H9 (cell line): Measurements from ENCODE around the gene TSHZ1. TPM values are rescaled to one million over a fixed set of nuclear protein-coding genes. Genes with fewer than 3 reads are reported as not detected.

Experiments
- DNase-seq: peaks from one replicate; pipeline ENCODE4 v3.0.0-alpha.2; 2017
- H2AFZ ChIP-seq: one replicate; pipeline ENCODE4 v1.6.1; 2013; ENCODE audit warnings: mild to moderate bottlenecking, low read length, control low read depth, moderate library complexity
- H2AK5ac ChIP-seq: 2 replicates; pipeline ENCODE4 v1.6.1; 2013; ENCODE audit warnings: low read length, control low read depth, mixed read lengths; ENCODE audit not compliant: insufficient read length
- H2BK120ac ChIP-seq: one replicate; pipeline ENCODE4 v1.6.1; 2013; ENCODE audit warnings: low read depth, mild to moderate bottlenecking, low read length, control low read depth, inconsistent platforms; ENCODE audit not compliant: poor library complexity, severe bottlenecking
- H2BK12ac ChIP-seq: 2 replicates; pipeline ENCODE4 v1.6.1; 2013; ENCODE audit warnings: low read length, control low read depth, mixed read lengths, low read depth; ENCODE audit not compliant: insufficient read length
- H2BK15ac ChIP-seq: 2 replicates; pipeline ENCODE4 v1.6.1; 2013; ENCODE audit warnings: low read depth, low read length, control low read depth
- H2BK20ac ChIP-seq: one replicate; pipeline ENCODE4 v1.6.1; 2013; ENCODE audit warnings: low read depth, mild to moderate bottlenecking, low read length, control low read depth, inconsistent platforms; ENCODE audit not compliant: poor library complexity, severe bottlenecking
- H2BK5ac ChIP-seq: 2 replicates; pipeline ENCODE4 v1.6.1; 2013; ENCODE audit warnings: low read length, control low read depth, mixed read lengths; ENCODE audit not compliant: insufficient read length
- H3K14ac ChIP-seq: 2 replicates; pipeline ENCODE4 v1.6.1; 2013; ENCODE audit warnings: low read length, control low read depth; ENCODE audit not compliant: insufficient read depth
- H3K18ac ChIP-seq: 2 replicates; pipeline ENCODE4 v1.6.1; 2013; ENCODE audit warnings: low read depth, mild to moderate bottlenecking, mixed read lengths, low read length, control low read depth; ENCODE audit not compliant: insufficient read length
- H3K23ac ChIP-seq: 2 replicates; pipeline ENCODE4 v1.6.1; 2013; ENCODE audit warnings: low read length, control low read depth, mixed read lengths, low read depth; ENCODE audit not compliant: insufficient read length
- H3K23me2 ChIP-seq: 2 replicates; pipeline ENCODE4 v1.6.1; 2013; ENCODE audit warnings: low read depth, mild to moderate bottlenecking, mixed read lengths, low read length, control low read depth; ENCODE audit not compliant: insufficient read length, poor library complexity, severe bottlenecking
- H3K27ac ChIP-seq: 2 replicates; pipeline ENCODE4 v1.5.1; 2013; ENCODE audit warnings: low read length, control low read depth, mixed read lengths, low read depth; ENCODE audit not compliant: insufficient read length
- H3K27me3 ChIP-seq: 2 replicates; pipeline ENCODE4 v1.6.1; 2013; ENCODE audit warnings: low read length, control low read depth, inconsistent platforms; ENCODE audit not compliant: insufficient read depth
- H3K4ac ChIP-seq: 2 replicates; pipeline ENCODE4 v1.6.1; 2013; ENCODE audit warnings: low read depth, mild to moderate bottlenecking, control low read depth, inconsistent platforms, low read length, moderate library complexity
- H3K4me1 ChIP-seq: 2 replicates; pipeline ENCODE4 v1.6.1; 2013; ENCODE audit warnings: low read length, control low read depth, inconsistent platforms; ENCODE audit not compliant: insufficient read depth
- H3K4me2 ChIP-seq: 2 replicates; pipeline ENCODE4 v1.6.1; 2013; ENCODE audit warnings: low read length, control low read depth, mixed read lengths; ENCODE audit not compliant: insufficient read length, insufficient read depth
- H3K56ac ChIP-seq: 2 replicates; pipeline ENCODE4 v1.6.1; 2013; ENCODE audit warnings: low read depth, mild to moderate bottlenecking, mixed read lengths, low read length, control low read depth; ENCODE audit not compliant: insufficient read length
- H3K79me1 ChIP-seq: 2 replicates; pipeline ENCODE4 v1.6.1; 2013; ENCODE audit warnings: low read depth, mild to moderate bottlenecking, moderate library complexity, low read length, control low read depth, inconsistent platforms; ENCODE audit not compliant: insufficient read depth, poor library complexity, severe bottlenecking
- H3K79me2 ChIP-seq: 2 replicates; pipeline ENCODE4 v1.6.1; 2013; ENCODE audit warnings: low read length, control low read depth, inconsistent platforms; ENCODE audit not compliant: insufficient read depth
- H3K9ac ChIP-seq: 2 replicates; pipeline ENCODE4 v1.6.1; 2013; ENCODE audit warnings: low read length, control low read depth, mixed read lengths; ENCODE audit not compliant: insufficient read length; ENCODE audit errors: extremely low read depth
- H3K9me3 ChIP-seq: one replicate; pipeline ENCODE4 v1.6.1; 2013; ENCODE audit warnings: low read depth, low read length, inconsistent platforms; ENCODE audit not compliant: control insufficient read depth
- H3T11ph ChIP-seq: one replicate; pipeline ENCODE4 v1.6.1; 2013; ENCODE audit warnings: mild to moderate bottlenecking, low read length, control low read depth, inconsistent platforms
- H4K20me1 ChIP-seq: one replicate; pipeline ENCODE4 v1.6.1; 2013; ENCODE audit not compliant: control insufficient read depth, insufficient read length, insufficient read depth
- H4K5ac ChIP-seq: 2 replicates; pipeline ENCODE4 v1.6.1; 2013; ENCODE audit warnings: low read depth, mild to moderate bottlenecking, mixed read lengths, low read length, control low read depth; ENCODE audit not compliant: insufficient read length
- H4K8ac ChIP-seq: replicated peaks from 2 replicates; pipeline ENCODE4 v1.6.1; 2013; ENCODE audit warnings: low read length, control low read depth, mixed read lengths, low read depth; ENCODE audit not compliant: insufficient read length
- H4K91ac ChIP-seq: 2 replicates; pipeline ENCODE4 v1.6.1; 2013; ENCODE audit warnings: low read depth, mild to moderate bottlenecking, moderate library complexity, mixed read lengths, low read length, control low read depth; ENCODE audit not compliant: insufficient read length
- H3K27ac Mint-ChIP-seq, 3 experiments: 2 replicates in 2 of 3; 3 replicates in 1 of 3; pipeline ENCODE4 v1.8.0; 2020 to 2021; ENCODE audit warnings: mixed read lengths in 3 of 3, mild to moderate bottlenecking in 1 of 3, moderate library complexity in 1 of 3
- H3K27me3 Mint-ChIP-seq: 2 replicates; pipeline ENCODE4 v1.8.0; 2021; ENCODE audit warnings: low read depth, mild to moderate bottlenecking, moderate library complexity, mixed read lengths
- H3K36me3 Mint-ChIP-seq, 3 experiments: 2 replicates in 2 of 3; 3 replicates in 1 of 3; pipeline ENCODE4 v1.8.0; 2020 to 2021; ENCODE audit warnings: low read depth in 3 of 3, mixed read lengths in 3 of 3; ENCODE audit not compliant: insufficient read depth in 1 of 3
- H3K4me1 Mint-ChIP-seq, 2 experiments: 2 replicates each; pipeline ENCODE4 v1.8.0; 2020; ENCODE audit warnings: mixed read lengths in 2 of 2
- H3K4me3 Mint-ChIP-seq, 2 experiments: 2 replicates in 1 of 2; 3 replicates in 1 of 2; pipeline ENCODE4 v1.8.0; 2020 to 2021; ENCODE audit warnings: mild to moderate bottlenecking in 2 of 2, mixed read lengths in 2 of 2, moderate library complexity in 1 of 2
- H3K9me3 Mint-ChIP-seq, 2 experiments: 2 replicates in 1 of 2; 3 replicates in 1 of 2; pipeline ENCODE4 v1.8.0; 2020; ENCODE audit warnings: mild to moderate bottlenecking in 2 of 2, mixed read lengths in 2 of 2, moderate library complexity in 1 of 2
- WGBS: extraction: QIAGEN DNeasy Blood & Tissue Kit; methylation state at CpG from one replicate; pipeline ENCODE4 v1.1.7; 2013; ENCODE audit warnings: missing lambda C conversion rate, low lambda C conversion rate, mixed read lengths; ENCODE audit not compliant: insufficient read length; ENCODE audit errors: extremely low coverage; 5-methylcytosine and 5-hydroxymethylcytosine counted together
- total RNA-seq: library from RNA; stranded (reverse); gene quantifications from 2 replicates; pipeline ENCODE4 v1.2.1, GENCODE V29; 2021
- TF ChIP-seq, protein P1 (sequence below): fragments of 200-600 bp; sonication (generic); conservative IDR thresholded peaks from 3 replicates; pipeline ENCODE4 v1.8.0; 2021; ENCODE audit warnings: antibody characterized with exemption, mild to moderate bottlenecking

Gene TSHZ1
- total RNA-seq, 1 experiment from 2014 or later = 0.15 TPM

DNA sequence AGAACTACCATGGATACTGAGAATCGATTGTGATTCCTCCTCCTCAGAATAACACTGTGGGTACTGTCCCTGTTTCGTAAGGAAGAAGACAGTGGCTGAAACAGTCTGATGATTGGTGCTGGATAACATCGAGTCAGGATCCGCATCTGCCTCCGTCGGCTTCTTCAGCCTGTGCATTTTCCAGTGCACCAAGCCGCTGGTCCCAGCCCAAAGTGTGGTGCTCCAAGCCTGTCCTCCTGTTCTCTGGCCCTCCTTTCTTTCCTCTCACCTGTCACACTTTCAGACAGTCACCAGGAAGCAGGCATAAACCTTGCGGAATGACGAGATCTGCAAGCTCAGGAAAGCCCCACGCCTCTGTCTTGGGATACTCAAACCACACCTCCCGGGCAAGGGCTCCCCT, 32.2 kb upstream of the TSHZ1 start:
- H3K9me3 ChIP-seq = no peaks in the 10 kb centered on the region
- H3K27me3 Mint-ChIP-seq = no peaks in the 10 kb centered on the region
- no peak overlapping the region for H3K9ac ChIP-seq
- H3K14ac ChIP-seq = no peak overlapping the region
- H3K79me1 ChIP-seq = no peaks in the 10 kb centered on the region
- no peak overlapping the region for H2BK12ac ChIP-seq
- no peak overlapping the region for H3K27ac ChIP-seq
- H4K91ac ChIP-seq = no peak overlapping the region
- H3K9me3 Mint-ChIP-seq = no peaks in the 10 kb centered on the region; a peak in 1 of 5 replicates
- TF ChIP-seq, protein P1, sequence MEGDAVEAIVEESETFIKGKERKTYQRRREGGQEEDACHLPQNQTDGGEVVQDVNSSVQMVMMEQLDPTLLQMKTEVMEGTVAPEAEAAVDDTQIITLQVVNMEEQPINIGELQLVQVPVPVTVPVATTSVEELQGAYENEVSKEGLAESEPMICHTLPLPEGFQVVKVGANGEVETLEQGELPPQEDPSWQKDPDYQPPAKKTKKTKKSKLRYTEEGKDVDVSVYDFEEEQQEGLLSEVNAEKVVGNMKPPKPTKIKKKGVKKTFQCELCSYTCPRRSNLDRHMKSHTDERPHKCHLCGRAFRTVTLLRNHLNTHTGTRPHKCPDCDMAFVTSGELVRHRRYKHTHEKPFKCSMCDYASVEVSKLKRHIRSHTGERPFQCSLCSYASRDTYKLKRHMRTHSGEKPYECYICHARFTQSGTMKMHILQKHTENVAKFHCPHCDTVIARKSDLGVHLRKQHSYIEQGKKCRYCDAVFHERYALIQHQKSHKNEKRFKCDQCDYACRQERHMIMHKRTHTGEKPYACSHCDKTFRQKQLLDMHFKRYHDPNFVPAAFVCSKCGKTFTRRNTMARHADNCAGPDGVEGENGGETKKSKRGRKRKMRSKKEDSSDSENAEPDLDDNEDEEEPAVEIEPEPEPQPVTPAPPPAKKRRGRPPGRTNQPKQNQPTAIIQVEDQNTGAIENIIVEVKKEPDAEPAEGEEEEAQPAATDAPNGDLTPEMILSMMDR = no peak
- H2BK20ac ChIP-seq = no peak overlapping the region
- H3K56ac ChIP-seq = no peak overlapping the region
- no peak overlapping the region for H2AFZ ChIP-seq
- H3K27me3 ChIP-seq = no peaks in the 10 kb centered on the region
- no peak overlapping the region for H3K4ac ChIP-seq
- H3K4me3 Mint-ChIP-seq = no peak overlapping the region
- no peaks in the 10 kb centered on the region; a peak in 1 of 7 replicates for H3K36me3 Mint-ChIP-seq
- no peaks in the 10 kb centered on the region for H3K79me2 ChIP-seq
- no peak overlapping the region for H2BK5ac ChIP-seq
- no peak overlapping the region for H3K18ac ChIP-seq
- no peak overlapping the region for H2BK15ac ChIP-seq
- H2AK5ac ChIP-seq = no peak overlapping the region
- H2BK120ac ChIP-seq = no peak overlapping the region
- no peaks in the 10 kb centered on the region for H4K20me1 ChIP-seq
- no peak overlapping the region for H3K23ac ChIP-seq
- H4K8ac ChIP-seq = no peak overlapping the region
- no peak for DNase-seq
- WGBS = no CpG with 5 or more reads among the region's 11 CpGs
- no peak overlapping the region for H3K4me2 ChIP-seq
- H3K27ac Mint-ChIP-seq = no peak overlapping the region; a peak in 1 of 7 replicates
- no peak overlapping the region for H3T11ph ChIP-seq
- no peak overlapping the region for H4K5ac ChIP-seq
- no peaks in the 10 kb centered on the region for H3K23me2 ChIP-seq
- no peaks in the 10 kb centered on the region for H3K4me1 ChIP-seq
- H3K4me1 Mint-ChIP-seq = peaks cover under 1 to 1% of the 10 kb centered on the region in 2 experiments; a peak in 2 of 4 replicates
